Right hindlimb (tissue), 1 donor: ENCODE results near the gene ATXN7L1.

ENCODE experiments used
- DNase-seq: peaks from one replicate; pipeline ENCODE4 v3.0.0-alpha.2; 2018

ATXN7L1 gene

GRCh38 chr7:105565190-105565589, 311.2 kb downstream of the ATXN7L1 start:
- no peak for DNase-seq

GRCh38 chr7:105559926-105560325, 316.5 kb downstream of the ATXN7L1 start:
- DNase-seq: no peak
